ENCODE measurements around the gene NDUFA8.
A peak's percentile ranks its signal among the peaks of the same experiment; 100 is the strongest.

Gene NDUFA8

GRCh38 chr9:122099271-122099869, 60.2 kb downstream of the NDUFA8 start:
- peak; percentile 59 to 67 for DNase-seq (ENCODE audit: low read depth in 2 of 2)

DNA sequence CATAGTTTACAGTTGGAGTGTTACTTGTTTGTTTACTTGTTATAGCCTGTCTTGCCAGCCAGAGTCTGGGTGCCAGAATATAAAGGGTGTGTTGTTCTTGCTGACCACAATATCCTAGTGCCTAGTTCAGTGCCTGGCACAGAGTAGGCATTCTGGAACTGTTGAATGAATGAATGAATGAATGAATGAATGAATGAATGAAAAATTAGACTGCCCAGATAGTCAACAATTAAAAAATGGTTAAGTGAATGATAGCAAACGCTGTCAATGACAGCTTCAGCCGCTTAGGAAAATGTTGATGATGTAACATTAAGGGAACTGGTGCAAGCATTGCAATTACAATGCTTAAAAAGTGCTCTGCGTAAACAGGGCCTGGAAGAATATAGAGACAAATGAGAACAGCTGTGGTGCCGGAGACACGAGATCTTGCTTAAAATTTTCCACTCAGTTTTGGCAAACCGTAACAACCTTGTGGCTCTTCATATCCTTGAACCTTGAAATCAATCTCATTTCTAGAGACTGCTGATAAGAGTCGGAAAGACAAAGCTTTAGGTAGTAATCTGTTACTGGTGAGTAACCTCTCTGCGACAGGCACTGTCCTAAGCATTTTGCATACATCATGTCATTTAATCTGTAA, 61.8 kb downstream of the NDUFA8 start:
- DNase-seq (ENCODE audit: low read depth in 2 of 2) = no peak

DNA sequence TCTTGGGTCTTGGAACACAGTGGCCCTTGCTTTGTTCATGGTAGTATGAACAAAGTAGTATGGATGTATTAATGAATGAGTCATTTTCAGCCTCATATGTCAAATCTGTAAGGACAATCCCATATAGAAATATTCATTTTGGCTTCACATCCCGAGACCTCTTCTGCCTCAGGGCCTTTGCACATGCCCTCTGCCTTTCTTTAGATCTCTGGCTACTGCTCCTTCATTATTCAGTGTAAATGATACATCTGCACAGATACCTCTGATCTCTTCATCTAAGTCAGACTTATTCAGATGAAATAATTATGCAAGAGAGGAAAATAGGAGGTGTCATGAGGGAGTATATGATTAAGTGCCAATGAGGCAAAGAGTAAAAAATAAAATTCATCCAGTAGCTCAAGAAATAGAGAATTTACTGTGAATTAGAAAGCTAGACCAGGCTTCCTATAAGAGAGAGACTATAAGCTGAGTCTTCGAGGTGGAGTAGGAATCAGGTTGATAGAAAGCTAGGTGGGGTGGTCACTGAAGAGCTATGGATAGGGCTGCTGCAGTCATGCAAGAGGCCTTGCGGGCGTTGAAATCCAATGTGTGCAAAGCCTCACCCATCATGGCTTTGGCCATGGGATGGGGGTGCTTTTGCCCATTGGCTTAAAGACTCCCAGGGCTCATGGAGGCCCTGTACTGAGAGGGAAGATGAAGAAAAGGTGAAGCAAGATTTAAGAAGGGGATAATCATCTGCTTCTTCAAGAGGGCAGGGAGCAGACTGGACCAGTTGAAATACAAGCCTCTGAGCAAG, 62.8 kb downstream of the NDUFA8 start:
- no peak for DNase-seq (ENCODE audit: low read depth in 2 of 2)

DNA sequence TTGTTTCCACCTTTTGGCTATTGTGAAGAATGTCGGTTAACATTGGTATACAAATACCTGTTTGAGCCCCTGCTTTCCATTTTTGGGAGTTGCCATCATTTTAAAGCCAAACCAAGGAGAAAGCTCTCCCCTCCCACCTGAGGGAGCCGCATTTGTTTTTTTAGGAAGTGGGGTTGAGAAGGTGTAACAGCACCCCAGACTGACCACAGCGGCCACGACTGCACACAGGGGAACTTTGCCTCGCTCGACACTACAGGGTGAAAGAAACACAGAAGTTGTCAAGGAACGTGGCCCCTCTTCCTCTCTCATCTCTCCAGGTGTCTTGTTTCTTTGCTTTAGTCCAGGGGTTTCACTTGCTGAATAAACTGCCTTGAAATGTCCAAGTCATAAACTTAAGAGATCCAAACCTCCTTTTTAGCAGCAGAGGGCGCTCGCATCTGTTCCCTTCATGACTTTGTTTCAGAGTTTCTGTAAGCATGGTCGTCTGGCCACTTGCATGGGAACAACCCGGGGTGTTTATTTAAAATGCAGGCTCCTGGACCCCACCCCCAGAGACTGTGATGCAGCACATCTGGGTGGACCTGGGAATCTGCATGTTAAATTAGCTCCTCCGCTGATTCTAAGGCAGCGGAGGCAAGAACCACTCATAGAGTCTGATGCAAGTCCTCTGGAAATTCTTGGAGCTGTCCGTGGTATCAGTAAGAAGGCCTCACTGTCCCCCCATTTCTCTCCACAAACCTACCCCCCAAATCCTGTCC, 64.4 kb downstream of the NDUFA8 start:
- peak in 1 of 2 donors; percentile 24 for DNase-seq (ENCODE audit: low read depth in 2 of 2)
